ENCODE data around the gene COL28A1. TPM values are rescaled to one million over a fixed set of nuclear protein-coding genes. Genes with fewer than 3 reads are reported as not detected.

The COL28A1 gene
- polyA plus RNA-seq, 1 donor (not counting 4 experiments of a cell fraction or from before 2014, with no cell fraction given): 0.13 TPM

- Histone ChIP-seq H3K36me3 (ENCODE audit: control insufficient read depth in 2 of 2, extremely low read depth in 1 of 2, insufficient read depth in 2 of 2, low read length in 2 of 2) (no peaks in the 10 kb centered on the region), H2AFZ (ENCODE audit: control insufficient read depth, low read length) (no peak overlapping the region), H3K27ac (ENCODE audit: control insufficient read depth, insufficient read depth, low read length) (no peak overlapping the region), H3K9ac (ENCODE audit: control insufficient read depth, extremely low read depth, insufficient read depth, low read length) (no peak overlapping the region), H3K9me1 (ENCODE audit: control insufficient read depth, extremely low read depth, insufficient read depth, low read length) (no peaks in the 10 kb centered on the region), H3K4me2 (ENCODE audit: control insufficient read depth, extremely low read depth, insufficient read depth, low read depth, low read length) (no peak overlapping the region), H3K4me3 (ENCODE audit: control insufficient read depth in 2 of 3, extremely low read depth in 1 of 3, insufficient read depth in 2 of 3, low read depth in 1 of 3, low read length in 3 of 3) (no peak overlapping the region), H3K27me3 (ENCODE audit: control insufficient read depth, extremely low read depth, insufficient read depth, low read length) (no peaks in the 10 kb centered on the region), H4K20me1 (ENCODE audit: control insufficient read depth, extremely low read depth, insufficient read depth, low read length) (no peaks in the 10 kb centered on the region), H3K4me1 (ENCODE audit: control insufficient read depth, extremely low read depth, insufficient read depth, low read length) (peaks cover 3% of the 10 kb centered on the region), H3K79me2 (ENCODE audit: control insufficient read depth, insufficient read depth, low read length) (no peaks in the 10 kb centered on the region), H3K9me3 (ENCODE audit: control insufficient read depth, low read depth, low read length) (no peaks in the 10 kb centered on the region)
- no peak for FAIRE-seq
- DNase-seq (ENCODE audit: low read depth, low spot score): no peak
- TF ChIP-seq CTCF (optimal IDR thresholded peaks at IDR 0.05 in 1 of 3, IDR thresholded peaks at IDR 0.05 in 1 of 3, conservative IDR thresholded peaks at IDR 0.05 in 1 of 3; ENCODE audit: extremely low read depth in 1 of 3, insufficient read depth in 2 of 3, low read length in 3 of 3): no peak
- TF ChIP-seq EZH2 (IDR thresholded peaks at IDR 0.05; ENCODE audit: low read length): no peak
- dilution Hi-C loops (cut with MboI; ENCODE audit: extremely low pct_ligation_motif_present, low sequenced_read_pairs): loop anchor here (25.0 kb wide), 1 partner anchor 104 kb away; the partner anchor contains the start of gene COL28A1
These were observed 102.7 kb downstream of the COL28A1 start for GRCh38 chr7:7432979-7433378.

- no peaks in the 10 kb centered on the region for H3K9me3 ChIP-seq (ENCODE audit: control insufficient read depth, low read depth, low read length)
- H4K20me1 ChIP-seq (ENCODE audit: control insufficient read depth, extremely low read depth, insufficient read depth, low read length): no peaks in the 10 kb centered on the region
- FAIRE-seq (no peak), DNase-seq (ENCODE audit: low read depth, low spot score) (no peak)
- H3K9ac ChIP-seq (ENCODE audit: control insufficient read depth, extremely low read depth, insufficient read depth, low read length): no peak overlapping the region
- no peak overlapping the region for H3K4me3 ChIP-seq (ENCODE audit: control insufficient read depth in 2 of 3, extremely low read depth in 1 of 3, insufficient read depth in 2 of 3, low read depth in 1 of 3, low read length in 3 of 3)
- no peaks in the 10 kb centered on the region for H3K9me1 ChIP-seq (ENCODE audit: control insufficient read depth, extremely low read depth, insufficient read depth, low read length)
- H3K4me2 ChIP-seq (ENCODE audit: control insufficient read depth, extremely low read depth, insufficient read depth, low read depth, low read length): no peak overlapping the region
- no peak overlapping the region for H2AFZ ChIP-seq (ENCODE audit: control insufficient read depth, low read length)
- dilution Hi-C loops (cut with MboI; ENCODE audit: extremely low pct_ligation_motif_present, low sequenced_read_pairs): loop anchor here (25.0 kb wide), 1 partner anchor 108 kb away; the partner anchor contains the start of gene COL28A1
- TF ChIP-seq EZH2 (IDR thresholded peaks at IDR 0.05; ENCODE audit: low read length) (no peak), CTCF (optimal IDR thresholded peaks at IDR 0.05 in 1 of 3, IDR thresholded peaks at IDR 0.05 in 1 of 3, conservative IDR thresholded peaks at IDR 0.05 in 1 of 3; ENCODE audit: extremely low read depth in 1 of 3, insufficient read depth in 2 of 3, low read length in 3 of 3) (no peak)
- H3K27ac ChIP-seq (ENCODE audit: control insufficient read depth, insufficient read depth, low read length): no peak overlapping the region
- H3K4me1 ChIP-seq (ENCODE audit: control insufficient read depth, extremely low read depth, insufficient read depth, low read length): no peaks in the 10 kb centered on the region
- H3K27me3 ChIP-seq (ENCODE audit: control insufficient read depth, extremely low read depth, insufficient read depth, low read length): no peaks in the 10 kb centered on the region
- no peaks in the 10 kb centered on the region for H3K36me3 ChIP-seq (ENCODE audit: control insufficient read depth in 2 of 2, extremely low read depth in 1 of 2, insufficient read depth in 2 of 2, low read length in 2 of 2)
- H3K79me2 ChIP-seq (ENCODE audit: control insufficient read depth, insufficient read depth, low read length): no peaks in the 10 kb centered on the region
These were observed 106.9 kb downstream of the COL28A1 start for GRCh38 chr7:7428806-7429205.
